Measurements from ENCODE around the gene TMEM183A. TPM values are rescaled to one million over a fixed set of nuclear protein-coding genes. Genes with fewer than 3 reads are reported as not detected.

TMEM183A gene
- total and polyA plus RNA-seq, 2 donors (not counting 1 experiment from before 2014, with no cell fraction given) = 61.2 to 65.2 TPM

DNA sequence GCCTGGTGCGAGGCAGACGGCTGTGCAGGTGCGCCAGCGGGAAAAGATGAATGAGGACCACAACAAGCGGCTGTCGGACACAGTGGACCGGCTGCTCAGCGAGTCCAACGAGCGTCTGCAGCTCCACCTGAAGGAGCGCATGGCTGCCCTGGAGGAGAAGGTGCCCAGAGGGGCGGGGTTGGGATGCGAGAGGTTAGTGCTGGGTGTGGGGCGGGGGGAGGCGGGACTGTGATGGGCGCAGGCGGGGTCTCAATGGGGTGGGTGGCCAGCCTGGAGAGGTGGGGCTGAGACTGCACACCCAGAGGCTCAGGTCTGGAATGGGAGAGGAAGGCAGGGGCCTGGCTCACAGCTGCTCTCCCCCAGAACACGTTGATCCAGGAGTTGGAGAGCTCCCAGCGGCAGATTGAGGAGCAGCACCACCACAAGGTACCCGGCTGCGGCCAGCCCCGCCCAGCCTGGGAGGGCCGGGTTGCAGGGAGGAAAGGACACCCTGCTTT, 41.4 kb downstream of the TMEM183A start:
- Histone ChIP-seq H3K9ac (ENCODE audit: low read length) (no peak overlapping the region), H3K4me2 (replicated peaks; ENCODE audit: low read depth, low read length, poor library complexity, severe bottlenecking) (no peak overlapping the region), H3K36me3 (replicated peaks in 1 of 2; ENCODE audit: control extremely low read depth in 1 of 2, control insufficient read depth in 1 of 2, extremely low read depth in 1 of 2, insufficient read depth in 2 of 2, low read length in 1 of 2) (no peaks in the 10 kb centered on the region), H3K4me1 (ENCODE audit: control insufficient read depth in 2 of 2, insufficient read depth in 2 of 2, low read length in 2 of 2) (no peaks in the 10 kb centered on the region), H3K79me2 (ENCODE audit: control insufficient read depth, insufficient read depth, low read length) (no peaks in the 10 kb centered on the region), H2AFZ (ENCODE audit: insufficient read depth, low read depth, low read length, poor library complexity, severe bottlenecking) (no peak overlapping the region), H3K9me3 (ENCODE audit: control extremely low read depth in 1 of 3, control insufficient read depth in 2 of 3, insufficient read depth in 1 of 3, low read length in 2 of 3) (no peaks in the 10 kb centered on the region), H3K4me3 (ENCODE audit: control extremely low read depth in 1 of 5, extremely low read depth in 1 of 5, insufficient read depth in 1 of 5, low read depth in 2 of 5, low read length in 4 of 5) (no peak overlapping the region), H3K27ac (ENCODE audit: low read length in 2 of 2) (no peak overlapping the region), H4K20me1 (ENCODE audit: control insufficient read depth, insufficient read depth, low read length, poor library complexity, severe bottlenecking) (no peaks in the 10 kb centered on the region), H3K27me3 (replicated peaks in 1 of 4; ENCODE audit: control extremely low read depth in 1 of 4, control insufficient read depth in 3 of 4, insufficient read depth in 4 of 4, low read length in 3 of 4) (peaks cover 0 to 4% (median 0%) of the 10 kb centered on the region in 4 experiments)
- H3K27me3 Mint-ChIP-seq = peaks cover 32% of the 10 kb centered on the region
- H3K27ac Mint-ChIP-seq = no peak overlapping the region
- DNase-seq (no peak), ATAC-seq (ENCODE audit: low read depth) (no peak)
- CTCF ChIA-PET = no interaction called here
- intact Hi-C loops (cut with micrococcal nuclease) = no loop called here
- TF ChIP-seq, protein P1, sequence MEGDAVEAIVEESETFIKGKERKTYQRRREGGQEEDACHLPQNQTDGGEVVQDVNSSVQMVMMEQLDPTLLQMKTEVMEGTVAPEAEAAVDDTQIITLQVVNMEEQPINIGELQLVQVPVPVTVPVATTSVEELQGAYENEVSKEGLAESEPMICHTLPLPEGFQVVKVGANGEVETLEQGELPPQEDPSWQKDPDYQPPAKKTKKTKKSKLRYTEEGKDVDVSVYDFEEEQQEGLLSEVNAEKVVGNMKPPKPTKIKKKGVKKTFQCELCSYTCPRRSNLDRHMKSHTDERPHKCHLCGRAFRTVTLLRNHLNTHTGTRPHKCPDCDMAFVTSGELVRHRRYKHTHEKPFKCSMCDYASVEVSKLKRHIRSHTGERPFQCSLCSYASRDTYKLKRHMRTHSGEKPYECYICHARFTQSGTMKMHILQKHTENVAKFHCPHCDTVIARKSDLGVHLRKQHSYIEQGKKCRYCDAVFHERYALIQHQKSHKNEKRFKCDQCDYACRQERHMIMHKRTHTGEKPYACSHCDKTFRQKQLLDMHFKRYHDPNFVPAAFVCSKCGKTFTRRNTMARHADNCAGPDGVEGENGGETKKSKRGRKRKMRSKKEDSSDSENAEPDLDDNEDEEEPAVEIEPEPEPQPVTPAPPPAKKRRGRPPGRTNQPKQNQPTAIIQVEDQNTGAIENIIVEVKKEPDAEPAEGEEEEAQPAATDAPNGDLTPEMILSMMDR (IDR thresholded peaks at IDR 0.05) = no peak
- no peak for TF ChIP-seq EZH2 (IDR thresholded peaks at IDR 0.05; ENCODE audit: borderline replicate concordance, insufficient read depth, low read depth, low read length, poor library complexity, severe bottlenecking)
- no peaks in the 10 kb centered on the region for H3K9me3 Mint-ChIP-seq (ENCODE audit: insufficient read depth)
- H3K4me1 Mint-ChIP-seq = no peaks in the 10 kb centered on the region
- WGBS (ENCODE audit: insufficient coverage) = 87% methylated on average over 18 of the region's 23 CpGs
- POLR2A ChIA-PET = no interaction called here
- no peak overlapping the region for H3K4me3 Mint-ChIP-seq

DNA sequence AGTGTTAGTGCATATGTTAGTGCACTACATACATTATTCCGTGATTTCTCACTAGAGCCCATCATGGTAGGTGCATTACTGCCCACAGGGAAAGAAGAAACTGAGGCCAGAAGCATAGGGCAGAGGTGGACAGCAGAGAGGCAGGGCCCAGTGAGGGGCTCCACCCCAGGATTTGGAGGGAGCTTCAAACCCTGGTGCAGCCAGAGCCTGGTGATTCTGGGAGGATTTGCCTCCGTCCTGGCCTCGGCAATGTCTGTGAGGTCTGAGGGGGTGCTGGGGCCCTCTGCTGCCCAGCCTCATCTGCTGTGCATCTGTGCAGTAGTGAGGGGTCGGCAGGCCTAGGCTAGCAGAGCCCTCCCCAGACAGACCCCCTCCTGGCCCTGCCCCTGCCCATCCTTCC, 41.9 kb downstream of the TMEM183A start:
- 88% methylated on average over 4 of the region's 4 CpGs for WGBS (ENCODE audit: insufficient coverage)
- no peaks in the 10 kb centered on the region for H3K9me3 Mint-ChIP-seq (ENCODE audit: insufficient read depth)
- no peak overlapping the region for H3K27ac ChIP-seq (ENCODE audit: low read length in 2 of 2)

More for the DNA sequence above, 41.9 kb downstream of the TMEM183A start:
- Mint-ChIP-seq H3K27me3 (peaks cover 32% of the 10 kb centered on the region), H3K4me3 (no peak overlapping the region), H3K4me1 (no peaks in the 10 kb centered on the region), H3K27ac (no peak overlapping the region)
- Histone ChIP-seq H3K36me3 (replicated peaks in 1 of 2; ENCODE audit: control extremely low read depth in 1 of 2, control insufficient read depth in 1 of 2, extremely low read depth in 1 of 2, insufficient read depth in 2 of 2, low read length in 1 of 2) (no peaks in the 10 kb centered on the region), H3K4me2 (replicated peaks; ENCODE audit: low read depth, low read length, poor library complexity, severe bottlenecking) (no peak overlapping the region), H2AFZ (ENCODE audit: insufficient read depth, low read depth, low read length, poor library complexity, severe bottlenecking) (no peak overlapping the region), H3K79me2 (ENCODE audit: control insufficient read depth, insufficient read depth, low read length) (no peaks in the 10 kb centered on the region), H3K4me1 (ENCODE audit: control insufficient read depth in 2 of 2, insufficient read depth in 2 of 2, low read length in 2 of 2) (no peaks in the 10 kb centered on the region), H3K9ac (ENCODE audit: low read length) (no peak overlapping the region), H3K9me3 (ENCODE audit: control extremely low read depth in 1 of 3, control insufficient read depth in 2 of 3, insufficient read depth in 1 of 3, low read length in 2 of 3) (no peaks in the 10 kb centered on the region), H4K20me1 (ENCODE audit: control insufficient read depth, insufficient read depth, low read length, poor library complexity, severe bottlenecking) (no peaks in the 10 kb centered on the region), H3K27me3 (replicated peaks in 1 of 4; ENCODE audit: control extremely low read depth in 1 of 4, control insufficient read depth in 3 of 4, insufficient read depth in 4 of 4, low read length in 3 of 4) (peaks cover 0 to 6% (median 0%) of the 10 kb centered on the region in 4 experiments), H3K4me3 (ENCODE audit: control extremely low read depth in 1 of 5, extremely low read depth in 1 of 5, insufficient read depth in 1 of 5, low read depth in 2 of 5, low read length in 4 of 5) (no peak overlapping the region)
- TF ChIP-seq, protein P1 (IDR thresholded peaks at IDR 0.05) = no peak
- TF ChIP-seq EZH2 (IDR thresholded peaks at IDR 0.05; ENCODE audit: borderline replicate concordance, insufficient read depth, low read depth, low read length, poor library complexity, severe bottlenecking) = no peak
- no peak for DNase-seq
- ChIA-PET CTCF (no interaction called here), POLR2A (no interaction called here)
- ATAC-seq (ENCODE audit: low read depth) = no peak
- intact Hi-C loops (cut with micrococcal nuclease) = no loop called here
